ENCODE results near the gene MBNL1.

- TF ChIP-seq CTCF (IDR thresholded peaks at IDR 0.05) = no peak
- no peak for TF ChIP-seq ZFX (IDR thresholded peaks at IDR 0.05; ENCODE audit: borderline replicate concordance)
These were observed 49.8 kb downstream of the MBNL1 start for GRCh38 chr3:152318512-152318911.
